ENCODE data around the gene NUB1.
"Not testable (repeated sequence)": the region's sequence is repeated elsewhere in the genome, so short reads cannot be mapped to it uniquely, and the experiment has no call there.

The NUB1 gene

GRCh38 chr7:151341357-151342101 lies at the start of gene NUB1:
Gene NUB1, plus strand, starts transcription at chr7:151341812. Its CDS starts 3,538 bp downstream, at chr7:151345350.
- DNase-seq = peak; percentile 91

- no peak for DNase-seq
These were observed 48.8 kb upstream of the NUB1 start for GRCh38 chr7:151292850-151293249.

GRCh38 chr7:151296202-151296992 lies 45.2 kb upstream of the NUB1 start:
- no peak for DNase-seq

GRCh38 chr7:151298765-151299164 lies 42.8 kb upstream of the NUB1 start:
- DNase-seq = no peak

GRCh38 chr7:151299530-151299929 lies 42.1 kb upstream of the NUB1 start:
- DNase-seq = no peak

GRCh38 chr7:151299940-151300645 lies 41.5 kb upstream of the NUB1 start:
- no peak for DNase-seq

- DNase-seq = no peak
These were observed 39.8 kb upstream of the NUB1 start for GRCh38 chr7:151301471-151302462.

- not testable (repeated sequence) for DNase-seq
These were observed 37.4 kb upstream of the NUB1 start for GRCh38 chr7:151304251-151304650.

GRCh38 chr7:151304856-151305255 lies 36.8 kb upstream of the NUB1 start:
- DNase-seq = no peak

- no peak for DNase-seq
These were observed 35.2 kb upstream of the NUB1 start for GRCh38 chr7:151306374-151306773.

- no peak for DNase-seq
These were observed 34.8 kb upstream of the NUB1 start for GRCh38 chr7:151306860-151307259.

- no peak for DNase-seq
These were observed 34.1 kb upstream of the NUB1 start for GRCh38 chr7:151307536-151307935.

- DNase-seq = no peak
These were observed 33.4 kb upstream of the NUB1 start for GRCh38 chr7:151308256-151308655.

- no peak for DNase-seq
These were observed 32.8 kb upstream of the NUB1 start for GRCh38 chr7:151308791-151309190.

GRCh38 chr7:151309311-151309710 lies 32.3 kb upstream of the NUB1 start:
- DNase-seq = no peak

GRCh38 chr7:151310578-151310977 lies 31.0 kb upstream of the NUB1 start:
- no peak for DNase-seq

- peak; percentile 23 for DNase-seq
These were observed 30.2 kb upstream of the NUB1 start for GRCh38 chr7:151311294-151311864.

GRCh38 chr7:151312356-151312755 lies 29.3 kb upstream of the NUB1 start:
- no peak for DNase-seq

GRCh38 chr7:151312831-151313809 lies 28.5 kb upstream of the NUB1 start:
- DNase-seq = no peak

- peak; percentile 9 for DNase-seq
These were observed 27.8 kb upstream of the NUB1 start for GRCh38 chr7:151313857-151314256.

- no peak for DNase-seq
These were observed 27.2 kb upstream of the NUB1 start for GRCh38 chr7:151314401-151314800.

All from stimulated activated CD4-positive, alpha-beta T cell treated with anti-CD3 and anti-CD28 coated beads, Interleukin-4, amount 100 ng/mL, for 24 hours (primary cell).